GM19324 (cell line): ENCODE measurements around the gene FCHO2.
"Not testable (repeated sequence)": the region's sequence is repeated elsewhere in the genome, so short reads cannot be mapped to it uniquely, and the experiment has no call there.

Experiments used
- ATAC-seq: cut with Tn5 transposase; IDR thresholded peaks from one replicate; pipeline ENCODE4 v1.9.1; 2021; ENCODE audit warnings: mild to moderate bottlenecking, moderate library complexity; ENCODE audit not compliant: unreplicated experiment, low FRiP score

The FCHO2 gene

GRCh38 chr5:72955143-72955767 lies 586 bp upstream of the FCHO2 start:
- peak; percentile 48 for ATAC-seq

- ATAC-seq, result peak; percentile 46
Measured at GRCh38 chr5:72956324-72957140, 691 bp downstream of the FCHO2 start.

GRCh38 chr5:72957337-72957736 lies 1.5 kb downstream of the FCHO2 start:
- no peak for ATAC-seq

GRCh38 chr5:72959257-72959656 lies 3.4 kb downstream of the FCHO2 start:
- no peak for ATAC-seq

GRCh38 chr5:72974481-72974880 lies 18.6 kb downstream of the FCHO2 start:
- not testable (repeated sequence) for ATAC-seq

GRCh38 chr5:72976810-72977209 lies 21.0 kb downstream of the FCHO2 start:
- not testable (repeated sequence) for ATAC-seq

GRCh38 chr5:72985719-72986118 lies 29.9 kb downstream of the FCHO2 start:
- ATAC-seq, result no peak

- no peak for ATAC-seq
Measured at GRCh38 chr5:72988769-72989168, 32.9 kb downstream of the FCHO2 start.

- no peak for ATAC-seq
Measured at GRCh38 chr5:72991394-72991793, 35.6 kb downstream of the FCHO2 start.

GRCh38 chr5:72994578-72994977 lies 38.7 kb downstream of the FCHO2 start:
- ATAC-seq, result no peak

- no peak for ATAC-seq
Measured at GRCh38 chr5:72996632-72997031, 40.8 kb downstream of the FCHO2 start.

GRCh38 chr5:72999916-73000315 lies 44.1 kb downstream of the FCHO2 start:
- no peak for ATAC-seq

GRCh38 chr5:73005886-73006285 lies 50.0 kb downstream of the FCHO2 start:
- ATAC-seq, result no peak

- no peak for ATAC-seq
Measured at GRCh38 chr5:73007051-73007450, 51.2 kb downstream of the FCHO2 start.

GRCh38 chr5:73008831-73009230 lies 53.0 kb downstream of the FCHO2 start:
- ATAC-seq, result no peak

- ATAC-seq, result not testable (repeated sequence)
Measured at GRCh38 chr5:73011612-73012011, 55.8 kb downstream of the FCHO2 start.

GRCh38 chr5:73018892-73019291 lies 63.1 kb downstream of the FCHO2 start:
- no peak for ATAC-seq

GRCh38 chr5:73019766-73020165 lies 63.9 kb downstream of the FCHO2 start:
- ATAC-seq, result no peak

- ATAC-seq, result no peak
Measured at GRCh38 chr5:73022471-73023169, 66.8 kb downstream of the FCHO2 start.

- not testable (repeated sequence) for ATAC-seq
Measured at GRCh38 chr5:73024946-73025544, 69.2 kb downstream of the FCHO2 start.

- no peak for ATAC-seq
Measured at GRCh38 chr5:73027361-73027760, 71.5 kb downstream of the FCHO2 start.
